OCI-LY1 (cell line): ENCODE data around the gene CNTFR.

Experiments used
- CTCF ChIP-seq: fragments of 200-600 bp; sonication (generic), shearing (Covaris generic); IDR thresholded peaks from 2 replicates; pipeline ENCODE4 v1.5.1; 2017; ENCODE audit warnings: mild to moderate bottlenecking, antibody characterized with exemption, low read length, moderate library complexity, mixed read lengths
- EZH2 ChIP-seq: fragments of 200-600 bp; sonication (generic), shearing (Covaris generic); IDR thresholded peaks from 2 replicates; pipeline ENCODE4 v1.8.0; 2017; ENCODE audit warnings: borderline replicate concordance, mixed run types, mild to moderate bottlenecking, antibody characterized with exemption, low read length, moderate library complexity, mixed read lengths

GRCh38 chr9:34571481-34571810, 18.1 kb downstream of the CNTFR start:
- no peak for TF ChIP-seq CTCF
- TF ChIP-seq EZH2 = no peak
